K562 (cell line): ENCODE data around the gene PAQR7. TPM values are rescaled to one million over a fixed set of nuclear protein-coding genes. Genes with fewer than 3 reads are reported as not detected.
A peak's percentile ranks its signal among the peaks of the same experiment; 100 is the strongest.

Experiments used
- DPF2 ChIP-seq: fragments of 450-650 bp; IDR thresholded peaks from 2 replicates; pipeline ENCODE4 v1.6.1; 2016
- GTF2B ChIP-seq: IDR thresholded peaks from 2 replicates; pipeline ENCODE4 v1.6.1; 2011; ENCODE audit not compliant: insufficient read length; ENCODE audit errors: extremely low read depth
- HNRNPL ChIP-seq: fragments of 200-400 bp; formaldehyde crosslinking; IDR thresholded peaks from 2 replicates; pipeline ENCODE4 v1.6.1; 2017; ENCODE audit warnings: low read depth, mild to moderate bottlenecking, low read length
- KLF16 ChIP-seq: IDR thresholded peaks from 2 replicates; pipeline ENCODE4 v1.6.1; 2016; ENCODE audit warnings: antibody characterized with exemption
- MAX ChIP-seq: sonication (generic); formaldehyde crosslinking; IDR thresholded peaks from 2 replicates; pipeline ENCODE4 v1.9.0; 2022; ENCODE audit warnings: mild to moderate bottlenecking, missing genetic modification reagents
- MEIS2 ChIP-seq: fragments of 450-650 bp; IDR thresholded peaks from 2 replicates; pipeline ENCODE4 v1.6.1; 2014; ENCODE audit warnings: mild to moderate bottlenecking; ENCODE audit not compliant: partially characterized antibody
- NFE2 ChIP-seq: IDR thresholded peaks from 2 replicates; pipeline ENCODE4 v1.6.1; 2014; ENCODE audit warnings: antibody characterized with exemption, low read depth
- NR1H2 ChIP-seq: sonication (generic); formaldehyde crosslinking; IDR thresholded peaks from 2 replicates; pipeline ENCODE4 v1.4.0; 2020; ENCODE audit warnings: mild to moderate bottlenecking, missing genetic modification reagents
- PYGO2 ChIP-seq: fragments of 450-650 bp; IDR thresholded peaks from 2 replicates; pipeline ENCODE4 v1.6.1; 2016; ENCODE audit warnings: mild to moderate bottlenecking, missing genetic modification characterization, moderate library complexity, missing compliant biosample characterization
- RBBP5 ChIP-seq: fragments of 200-600 bp; sonication (generic); IDR thresholded peaks from 2 replicates; pipeline ENCODE4 v1.6.1; 2012; ENCODE audit warnings: borderline replicate concordance, mild to moderate bottlenecking, low read length, control low read depth, inconsistent platforms; ENCODE audit not compliant: insufficient read depth, poor library complexity, severe bottlenecking
- SMARCA5 ChIP-seq: fragments of 450-650 bp; IDR thresholded peaks from 2 replicates; pipeline ENCODE4 v1.6.1; 2016
- SP2 ChIP-seq: IDR thresholded peaks from 2 replicates; pipeline ENCODE4 v1.6.1; 2011; ENCODE audit warnings: mild to moderate bottlenecking, low read depth, low read length, moderate library complexity; ENCODE audit not compliant: poor library complexity, severe bottlenecking; ENCODE audit errors: extremely low read depth
- SREBF2 ChIP-seq: sonication (generic); formaldehyde crosslinking; IDR thresholded peaks from 2 replicates; pipeline ENCODE4 v1.4.0; 2020; ENCODE audit warnings: mild to moderate bottlenecking, missing genetic modification reagents
- SUPT5H ChIP-seq: fragments of 450-650 bp; IDR thresholded peaks from 2 replicates; pipeline ENCODE4 v1.6.1; 2016
- TEAD4 ChIP-seq, 2 experiments: sonication (generic) in 1 of 2; formaldehyde crosslinking in 1 of 2; IDR thresholded peaks; 2 replicates each; pipeline versions ENCODE4 v1.6.1 to v1.8.0; 2012 to 2022; ENCODE audit warnings: borderline replicate concordance in 1 of 2, inconsistent platforms in 1 of 2, low read length in 1 of 2, mild to moderate bottlenecking in 1 of 2, missing genetic modification reagents in 1 of 2
- ZEB2 ChIP-seq: fragments of 450-650 bp; IDR thresholded peaks from 2 replicates; pipeline ENCODE4 v1.6.1; 2016
- ZFX ChIP-seq: sonication (generic); formaldehyde crosslinking; IDR thresholded peaks from 2 replicates; pipeline ENCODE4 v1.8.0; 2022; ENCODE audit warnings: mild to moderate bottlenecking, missing genetic modification reagents, moderate library complexity
- ZNF24 ChIP-seq: fragments of 450-650 bp; IDR thresholded peaks from 2 replicates; pipeline ENCODE4 v1.6.1; 2016
- ZNF311 ChIP-seq: fragments of 250-450 bp; sonication (Bioruptor Pico); IDR thresholded peaks from 2 replicates; pipeline ENCODE4 v1.4.0; 2020; ENCODE audit warnings: mild to moderate bottlenecking, moderate library complexity
- ZNF766 ChIP-seq: fragments of 200-800 bp; sonication (Bioruptor generic); conservative IDR thresholded peaks from 2 replicates; pipeline ENCODE4 v1.6.1; 2016; ENCODE audit warnings: missing genetic modification characterization, missing compliant biosample characterization
- ZSCAN32 ChIP-seq: fragments of 450-650 bp; formaldehyde crosslinking; IDR thresholded peaks from 2 replicates; pipeline ENCODE4 v1.4.0; 2020; ENCODE audit warnings: mild to moderate bottlenecking, moderate library complexity
- polyA plus RNA-seq, 8 experiments: library from polyadenylated mRNA; depleted of rRNA in 4 of 8; stranded (reverse) in 5 of 8; unstranded in 3 of 8; fragments of >200 nt; fragmentation: Nextera tagmentation in 2 of 8; fragmentation: Illumina TruSeq in 1 of 8; extraction: Ambion mirVana in 2 of 8; extraction: Trizol in 1 of 8; gene quantifications; 2 replicates each; pipeline versions ENCODE4 v1.2.1 to v1.2.3, GENCODE V29; 2011 to 2014; ENCODE audit warnings: inconsistent platforms in 1 of 8, missing spikeins in 1 of 8
- total RNA-seq, 7 experiments: library from RNA; depleted of rRNA in 6 of 7; stranded (reverse); fragments of >200 nt in 6 of 7; fragmentation: Illumina TruSeq in 2 of 7; extraction: Trizol in 2 of 7; gene quantifications; 2 replicates each; pipeline versions ENCODE4 v1.2.1 to v1.2.3, GENCODE V29; 2011 to 2021; ENCODE audit warnings: low replicate concordance in 1 of 7
- TF ChIP-seq, protein P1 (sequence below): fragments of 450-650 bp; IDR thresholded peaks from 2 replicates; pipeline ENCODE4 v1.6.1; 2016
- TF ChIP-seq, protein P2 (sequence below): fragments of 250-450 bp; sonication (Bioruptor Pico); IDR thresholded peaks from 2 replicates; pipeline ENCODE4 v1.8.0; 2022; ENCODE audit warnings: moderate library complexity, mild to moderate bottlenecking, inconsistent platforms
- TF ChIP-seq, protein P3 (sequence below): fragments of 200-800 bp; sonication (Bioruptor generic); IDR thresholded peaks from 2 replicates; pipeline ENCODE4 v1.6.1; 2017; ENCODE audit warnings: missing genetic modification characterization, missing compliant biosample characterization

Gene PAQR7
- total and polyA plus RNA-seq, 9 of the 15 experiments (the other 6 are each of a cell fraction or from before 2014, with no cell fraction given) = 1.1 to 5.2 (median 2.6) TPM

DNA sequence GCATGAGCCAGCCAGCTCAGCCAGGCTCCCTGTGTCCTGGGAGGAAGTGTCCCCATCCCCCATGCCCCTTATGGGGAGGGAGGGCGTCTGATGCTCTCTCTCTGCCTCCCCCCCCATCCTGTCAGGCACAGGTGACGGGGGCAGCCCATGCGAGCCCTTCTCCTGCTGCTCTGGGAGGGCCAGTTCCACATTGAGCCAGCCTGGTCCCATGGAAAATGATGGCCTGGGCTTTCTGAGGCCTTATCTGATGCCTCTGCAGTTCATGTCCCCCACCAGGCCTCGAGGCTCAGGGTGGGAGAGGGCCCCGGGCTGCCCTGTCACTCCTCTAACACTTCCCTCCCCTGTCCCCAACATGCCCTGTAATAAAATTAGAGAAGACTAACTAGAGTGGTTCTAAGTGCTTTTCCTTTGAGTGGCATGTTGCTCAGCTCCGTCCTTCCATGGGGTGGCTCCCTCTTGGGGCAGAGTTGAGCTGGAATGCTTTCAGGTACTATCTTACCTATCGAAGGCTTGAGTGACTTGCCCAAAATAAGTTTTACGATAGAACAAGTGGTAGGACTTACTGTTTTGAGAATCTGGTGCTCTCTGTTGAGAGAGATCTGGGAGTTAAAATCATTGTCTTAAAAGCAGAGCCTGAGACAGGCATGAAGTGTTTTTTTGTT lies 57.5 kb downstream of the PAQR7 start (continued):
- TF ChIP-seq ZFX (no peak), ZNF766 (CRISPR knock-in tag) (no peak), PYGO2 (tag) (no peak), MEIS2 (peak; percentile 29), DPF2 (0 out of 2 replicates have a peak, but pooled peaks have one; percentile 51), ZNF311 (CRISPR knock-in tag) (no peak), GTF2B (no peak), ZSCAN32 (CRISPR knock-in tag) (no peak), TEAD4 (IDR thresholded peaks at IDR 0.05; ENCODE audit: low read length) (0 out of 2 replicates have a peak, but pooled peaks have one; percentile 61), TEAD4 (CRISPR knock-in tag; IDR thresholded peaks at IDR 0.05; ENCODE audit: borderline replicate concordance) (no peak), SMARCA5 (no peak), RBBP5 (no peak), ZEB2 (peak; percentile 83), SP2 (no peak), SUPT5H (peak; percentile 42; the same call in 1 of the 2 replicates), MAX (CRISPR knock-in tag) (peak; percentile 44; the same call in 1 of the 2 replicates), NR1H2 (CRISPR knock-in tag) (no peak), KLF16 (no peak), SREBF2 (no peak), NFE2 (peak; percentile 2; the same call in 1 of the 2 replicates), ZNF24 (no peak), HNRNPL (no peak)
- TF ChIP-seq, protein P1, sequence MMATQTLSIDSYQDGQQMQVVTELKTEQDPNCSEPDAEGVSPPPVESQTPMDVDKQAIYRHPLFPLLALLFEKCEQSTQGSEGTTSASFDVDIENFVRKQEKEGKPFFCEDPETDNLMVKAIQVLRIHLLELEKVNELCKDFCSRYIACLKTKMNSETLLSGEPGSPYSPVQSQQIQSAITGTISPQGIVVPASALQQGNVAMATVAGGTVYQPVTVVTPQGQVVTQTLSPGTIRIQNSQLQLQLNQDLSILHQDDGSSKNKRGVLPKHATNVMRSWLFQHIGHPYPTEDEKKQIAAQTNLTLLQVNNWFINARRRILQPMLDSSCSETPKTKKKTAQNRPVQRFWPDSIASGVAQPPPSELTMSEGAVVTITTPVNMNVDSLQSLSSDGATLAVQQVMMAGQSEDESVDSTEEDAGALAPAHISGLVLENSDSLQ = peak; percentile 94
- TF ChIP-seq, protein P2, sequence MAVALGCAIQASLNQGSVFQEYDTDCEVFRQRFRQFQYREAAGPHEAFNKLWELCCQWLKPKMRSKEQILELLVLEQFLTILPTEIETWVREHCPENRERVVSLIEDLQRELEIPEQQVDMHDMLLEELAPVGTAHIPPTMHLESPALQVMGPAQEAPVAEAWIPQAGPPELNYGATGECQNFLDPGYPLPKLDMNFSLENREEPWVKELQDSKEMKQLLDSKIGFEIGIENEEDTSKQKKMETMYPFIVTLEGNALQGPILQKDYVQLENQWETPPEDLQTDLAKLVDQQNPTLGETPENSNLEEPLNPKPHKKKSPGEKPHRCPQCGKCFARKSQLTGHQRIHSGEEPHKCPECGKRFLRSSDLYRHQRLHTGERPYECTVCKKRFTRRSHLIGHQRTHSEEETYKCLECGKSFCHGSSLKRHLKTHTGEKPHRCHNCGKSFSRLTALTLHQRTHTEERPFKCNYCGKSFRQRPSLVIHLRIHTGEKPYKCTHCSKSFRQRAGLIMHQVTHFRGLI (CRISPR knock-in tag) = peak; percentile 80; the same call in 1 of the 2 replicates
- TF ChIP-seq, protein P3, sequence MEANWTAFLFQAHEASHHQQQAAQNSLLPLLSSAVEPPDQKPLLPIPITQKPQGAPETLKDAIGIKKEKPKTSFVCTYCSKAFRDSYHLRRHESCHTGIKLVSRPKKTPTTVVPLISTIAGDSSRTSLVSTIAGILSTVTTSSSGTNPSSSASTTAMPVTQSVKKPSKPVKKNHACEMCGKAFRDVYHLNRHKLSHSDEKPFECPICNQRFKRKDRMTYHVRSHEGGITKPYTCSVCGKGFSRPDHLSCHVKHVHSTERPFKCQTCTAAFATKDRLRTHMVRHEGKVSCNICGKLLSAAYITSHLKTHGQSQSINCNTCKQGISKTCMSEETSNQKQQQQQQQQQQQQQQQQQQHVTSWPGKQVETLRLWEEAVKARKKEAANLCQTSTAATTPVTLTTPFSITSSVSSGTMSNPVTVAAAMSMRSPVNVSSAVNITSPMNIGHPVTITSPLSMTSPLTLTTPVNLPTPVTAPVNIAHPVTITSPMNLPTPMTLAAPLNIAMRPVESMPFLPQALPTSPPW (CRISPR knock-in tag) = peak; percentile 27; the same call in 1 of the 2 replicates
